Measurements from ENCODE around the gene ACOT11. TPM values are rescaled to one million over a fixed set of nuclear protein-coding genes. Genes with fewer than 3 reads are reported as not detected.

The ACOT11 gene
- total RNA-seq (6.7 and 13.8 TPM in 2 replicates), polyA plus RNA-seq (9.3 and 20.0 TPM in 2 replicates)

GRCh38 chr1:54547601-54548388 is at the start of gene ACOT11:
ACOT11 (plus strand) TSS chr1:54548228; CDS start chr1:54548310, 82 bp downstream.
- Histone ChIP-seq H2AFZ (no peak within 1 kb of the TSS), H3K36me3 (replicated peaks; ENCODE audit: insufficient read depth, low read depth) (no peaks in the 10 kb centered on the region), H3K4me1 (ENCODE audit: insufficient read depth) (peaks cover 21% of the 10 kb centered on the region), H3K4me3 (no peak within 1 kb of the TSS), H3K79me2 (no peaks in the 10 kb centered on the region), H3K27me3 (no peaks in the 10 kb centered on the region), H3K9me2 (replicated peaks; ENCODE audit: insufficient read depth) (no peaks in the 10 kb centered on the region), H3K27ac (peak within 1 kb of the TSS; percentile 85), H3K9me3 (ENCODE audit: low read depth) (no peaks in the 10 kb centered on the region), H3K4me2 (peak within 1 kb of the TSS; percentile 66), H4K20me1 (ENCODE audit: insufficient read depth, poor library complexity, severe bottlenecking) (no peaks in the 10 kb centered on the region)
- WGBS (ENCODE audit: low lambda C conversion rate, missing lambda C conversion rate): 49% methylated on average over 23 of the region's 25 CpGs
- DNase-seq (ENCODE audit: low spot score): peak; percentile 83
- peak; percentile 56 for TF ChIP-seq CTCF (IDR thresholded peaks at IDR 0.05; ENCODE audit: poor library complexity)
- no peak for TF ChIP-seq EZH2 (IDR thresholded peaks at IDR 0.05; ENCODE audit: borderline replicate concordance)
- no peak for TF ChIP-seq EZH2phosphoT487 (IDR thresholded peaks at IDR 0.05; ENCODE audit: low read depth, severe bottlenecking, unreplicated experiment)

- Histone ChIP-seq H3K9me2 (replicated peaks; ENCODE audit: insufficient read depth) (no peaks in the 10 kb centered on the region), H3K4me1 (ENCODE audit: insufficient read depth) (no peaks in the 10 kb centered on the region), H3K4me2 (peak overlapping the region; percentile 94), H4K20me1 (ENCODE audit: insufficient read depth, poor library complexity, severe bottlenecking) (no peaks in the 10 kb centered on the region), H3K27me3 (no peaks in the 10 kb centered on the region), H3K9me3 (ENCODE audit: low read depth) (no peaks in the 10 kb centered on the region), H3K79me2 (no peaks in the 10 kb centered on the region), H3K27ac (no peak overlapping the region), H3K4me3 (no peak overlapping the region), H2AFZ (no peak overlapping the region), H3K36me3 (replicated peaks; ENCODE audit: insufficient read depth, low read depth) (no peaks in the 10 kb centered on the region)
- TF ChIP-seq EZH2 (IDR thresholded peaks at IDR 0.05; ENCODE audit: borderline replicate concordance) (no peak), EZH2phosphoT487 (IDR thresholded peaks at IDR 0.05; ENCODE audit: low read depth, severe bottlenecking, unreplicated experiment) (no peak), CTCF (IDR thresholded peaks at IDR 0.05; ENCODE audit: poor library complexity) (no peak)
- no peak for DNase-seq (ENCODE audit: low spot score)
- 68% methylated on average over 4 of the region's 4 CpGs for WGBS (ENCODE audit: low lambda C conversion rate, missing lambda C conversion rate)
These were observed 49.5 kb upstream of the ACOT11 start for GRCh38 chr1:54498383-54499096.

- no peaks in the 10 kb centered on the region for H3K9me2 ChIP-seq (replicated peaks; ENCODE audit: insufficient read depth)
- peak overlapping the region; percentile 94 for H3K4me2 ChIP-seq
- TF ChIP-seq EZH2 (IDR thresholded peaks at IDR 0.05; ENCODE audit: borderline replicate concordance): no peak
- TF ChIP-seq EZH2phosphoT487 (IDR thresholded peaks at IDR 0.05; ENCODE audit: low read depth, severe bottlenecking, unreplicated experiment): no peak
- no peak for TF ChIP-seq CTCF (IDR thresholded peaks at IDR 0.05; ENCODE audit: poor library complexity)
- H3K79me2 ChIP-seq: no peaks in the 10 kb centered on the region
- peak overlapping the region; percentile 84 for H2AFZ ChIP-seq
- DNase-seq (ENCODE audit: low spot score): no peak
- no peaks in the 10 kb centered on the region for H4K20me1 ChIP-seq (ENCODE audit: insufficient read depth, poor library complexity, severe bottlenecking)
- no peak overlapping the region for H3K27ac ChIP-seq
- H3K9me3 ChIP-seq (ENCODE audit: low read depth): no peaks in the 10 kb centered on the region
- WGBS (ENCODE audit: low lambda C conversion rate, missing lambda C conversion rate): 28% methylated on average over 9 of the region's 9 CpGs
- H3K4me1 ChIP-seq (ENCODE audit: insufficient read depth): no peaks in the 10 kb centered on the region
- H3K36me3 ChIP-seq (replicated peaks; ENCODE audit: insufficient read depth, low read depth): no peaks in the 10 kb centered on the region
- no peaks in the 10 kb centered on the region for H3K27me3 ChIP-seq
- peak overlapping the region; percentile 49 for H3K4me3 ChIP-seq
These were observed 49.0 kb upstream of the ACOT11 start for GRCh38 chr1:54499097-54499359.
